GM10248 (cell line): ENCODE results near the gene ATP1A4.

ENCODE experiments used
- CTCF ChIA-PET: fragments of 300-600 bp; sonication (Branson Sonifier 250); formaldehyde crosslinking; extraction: SDS; loops from one replicate; lab custom pipeline; 2021; ENCODE audit warnings: antibody characterized with exemption; lab: Yijun Ruan, JAX
- POLR2A ChIA-PET: fragments of 350-650 bp; sonication (Branson Sonifier 250); formaldehyde crosslinking; extraction: SDS; loops from one replicate; lab custom pipeline; 2020; ENCODE audit warnings: antibody characterized with exemption; lab: Yijun Ruan, JAX
- DNase-seq: peaks from one replicate; pipeline ENCODE4 v3.0.0; 2012; ENCODE audit errors: extremely low spot score
- TF ChIP-seq, protein P1 (sequence below): IDR thresholded peaks from 2 replicates; pipeline ENCODE4 v1.5.1; 2012; ENCODE audit warnings: mild to moderate bottlenecking, low read depth; ENCODE audit errors: extremely low read depth, missing control alignments, control extremely low read depth

The ATP1A4 gene

DNA sequence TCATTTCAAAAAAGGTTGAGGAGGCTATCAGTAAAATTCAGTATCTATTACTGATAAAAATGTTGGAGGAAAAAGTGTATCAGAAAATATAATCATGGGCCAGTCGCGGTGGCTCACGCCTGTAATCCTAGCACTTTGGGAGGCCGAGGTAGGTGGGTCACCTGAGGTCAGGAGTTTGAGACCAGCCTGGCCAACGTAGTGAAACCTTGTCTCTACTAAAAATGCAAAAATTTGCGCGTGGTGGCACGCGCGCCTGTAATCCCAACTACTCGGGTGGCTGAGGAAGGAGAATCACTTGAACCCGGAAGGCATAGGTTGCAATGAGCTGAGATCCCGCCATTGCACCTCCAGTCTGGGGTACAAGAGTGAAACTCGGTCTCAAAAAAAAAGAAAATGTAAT lies 5.3 kb upstream of the ATP1A4 start:
- ChIA-PET CTCF (no interaction called here), POLR2A (no interaction called here)
- TF ChIP-seq, protein P1, sequence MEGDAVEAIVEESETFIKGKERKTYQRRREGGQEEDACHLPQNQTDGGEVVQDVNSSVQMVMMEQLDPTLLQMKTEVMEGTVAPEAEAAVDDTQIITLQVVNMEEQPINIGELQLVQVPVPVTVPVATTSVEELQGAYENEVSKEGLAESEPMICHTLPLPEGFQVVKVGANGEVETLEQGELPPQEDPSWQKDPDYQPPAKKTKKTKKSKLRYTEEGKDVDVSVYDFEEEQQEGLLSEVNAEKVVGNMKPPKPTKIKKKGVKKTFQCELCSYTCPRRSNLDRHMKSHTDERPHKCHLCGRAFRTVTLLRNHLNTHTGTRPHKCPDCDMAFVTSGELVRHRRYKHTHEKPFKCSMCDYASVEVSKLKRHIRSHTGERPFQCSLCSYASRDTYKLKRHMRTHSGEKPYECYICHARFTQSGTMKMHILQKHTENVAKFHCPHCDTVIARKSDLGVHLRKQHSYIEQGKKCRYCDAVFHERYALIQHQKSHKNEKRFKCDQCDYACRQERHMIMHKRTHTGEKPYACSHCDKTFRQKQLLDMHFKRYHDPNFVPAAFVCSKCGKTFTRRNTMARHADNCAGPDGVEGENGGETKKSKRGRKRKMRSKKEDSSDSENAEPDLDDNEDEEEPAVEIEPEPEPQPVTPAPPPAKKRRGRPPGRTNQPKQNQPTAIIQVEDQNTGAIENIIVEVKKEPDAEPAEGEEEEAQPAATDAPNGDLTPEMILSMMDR = no peak
- no peak for DNase-seq

DNA sequence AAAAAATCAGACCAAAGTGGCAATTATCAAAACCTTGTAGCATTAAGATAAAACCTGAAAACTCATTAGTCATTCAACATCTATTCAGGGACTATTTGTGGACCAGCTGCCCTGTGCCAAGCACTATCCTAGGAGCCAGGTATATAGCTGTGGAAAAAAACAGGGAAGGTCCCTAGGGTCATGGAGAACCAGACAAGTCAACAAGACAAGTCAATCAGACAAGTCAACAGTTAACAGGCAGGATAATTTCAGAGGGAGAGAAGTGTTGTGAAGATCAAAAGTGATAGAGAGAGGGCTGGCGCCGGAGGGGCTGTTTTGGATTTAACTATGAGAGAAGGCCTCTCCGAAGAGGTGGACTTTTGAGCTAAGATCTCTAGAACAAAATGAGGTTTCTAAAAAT lies 3.3 kb upstream of the ATP1A4 start:
- DNase-seq = no peak
- CTCF ChIA-PET = interaction anchor here (1.2 to 1.7 kb wide), 5 partner anchors 10 to 45 kb away, joined by 3 to 5 read pairs (median 3); no protein-coding TSS in a partner anchor
- POLR2A ChIA-PET = no interaction called here
- TF ChIP-seq, protein P1 = no peak

DNA sequence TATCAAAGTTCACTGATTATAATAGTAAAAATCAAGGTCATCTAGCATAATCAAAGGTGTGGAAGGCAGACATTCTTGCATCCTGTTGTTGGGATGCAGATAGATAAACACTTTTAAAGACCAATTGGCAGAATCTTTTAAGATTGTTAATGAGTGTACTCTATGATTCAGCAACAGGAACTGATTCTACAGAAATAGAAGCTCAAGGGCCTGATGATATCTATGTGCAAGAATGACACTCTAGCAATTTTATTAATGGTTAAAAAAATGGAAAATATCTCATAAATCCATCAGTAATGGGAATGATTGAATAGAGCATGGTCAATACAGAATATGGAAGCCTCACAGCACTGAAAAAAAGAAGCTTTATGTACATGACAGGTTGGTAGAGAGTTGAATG lies 2.2 kb upstream of the ATP1A4 start:
- no peak for DNase-seq

DNA sequence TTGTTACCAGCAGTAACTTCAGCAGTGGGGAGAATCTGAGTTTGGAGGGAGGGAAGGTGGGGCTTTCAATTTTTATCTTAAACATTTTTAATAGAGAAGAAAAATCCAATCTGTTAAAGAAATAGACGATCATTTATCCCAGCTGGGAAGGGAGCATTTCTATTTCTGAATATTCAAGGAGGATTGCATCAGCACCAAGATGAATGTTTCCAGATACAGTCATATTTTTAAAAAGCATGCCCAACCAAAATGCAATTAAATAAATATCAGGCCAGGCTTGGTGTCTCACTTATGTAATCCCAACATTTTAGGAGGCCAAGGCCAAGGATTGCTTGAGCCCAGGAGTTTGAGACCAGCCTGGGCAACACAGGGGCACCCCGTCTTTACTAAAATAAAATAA lies 1.7 kb upstream of the ATP1A4 start:
- TF ChIP-seq, protein P1 = no peak
- no peak for DNase-seq
- CTCF ChIA-PET = interaction anchor here (1.5 to 1.7 kb wide), 3 partner anchors 11 to 44 kb away, joined by 3 to 5 read pairs (median 4); no protein-coding TSS in a partner anchor
- POLR2A ChIA-PET = interaction anchor here (0.5 kb wide), 1 partner anchor 1036 kb away, joined by 7 read pairs; no protein-coding TSS in a partner anchor

More for the DNA sequence above, 2.2 kb upstream of the ATP1A4 start:
- POLR2A ChIA-PET = no interaction called here
- TF ChIP-seq, protein P1 = no peak
- CTCF ChIA-PET = interaction anchor here (1.5 to 1.7 kb wide), 4 partner anchors 11 to 44 kb away, joined by 3 to 5 read pairs (median 4); no protein-coding TSS in a partner anchor

DNA sequence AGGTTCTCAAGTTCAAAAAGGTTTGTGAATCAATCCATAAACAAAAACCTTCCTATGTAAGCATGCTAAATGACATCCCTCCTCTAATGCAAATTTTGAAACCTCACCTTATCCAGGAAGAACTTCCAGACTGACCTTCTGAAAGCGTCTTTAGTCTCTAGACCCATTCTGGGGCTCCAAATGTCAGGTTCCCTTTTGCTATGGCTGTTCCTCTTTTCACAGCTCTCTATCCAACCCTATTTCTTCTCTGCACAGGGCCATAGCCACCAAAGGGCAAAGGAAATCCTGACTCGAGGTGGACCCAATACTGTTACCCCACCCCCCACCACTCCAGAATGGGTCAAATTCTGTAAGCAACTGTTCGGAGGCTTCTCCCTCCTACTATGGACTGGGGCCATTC lies 3.4 kb downstream of the ATP1A4 start:
- no peak for DNase-seq
- ChIA-PET CTCF (no interaction called here), POLR2A (no interaction called here)
- TF ChIP-seq, protein P1 = no peak

DNA sequence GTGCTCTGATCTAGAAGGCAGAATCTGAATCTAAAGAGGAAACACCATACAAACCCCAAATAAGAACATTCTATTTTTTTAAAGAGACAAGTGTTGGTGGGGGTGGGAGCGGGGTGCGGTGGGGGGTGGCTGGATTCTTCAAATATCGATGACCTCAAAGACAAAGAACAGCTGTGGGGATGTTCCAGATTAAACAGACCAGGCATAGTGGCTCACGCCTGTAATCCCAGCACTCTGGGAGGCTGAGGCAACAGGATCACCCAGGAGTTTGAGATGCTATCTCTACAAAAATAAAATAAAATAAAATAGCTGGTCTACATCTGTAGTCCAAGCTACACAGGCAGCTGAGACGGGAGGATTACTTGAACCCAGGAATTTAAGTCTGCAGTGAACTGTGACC lies 5.0 kb downstream of the ATP1A4 start:
- ChIA-PET CTCF (interaction anchor here (0.8 to 1.5 kb wide), 6 partner anchors 13 to 220 kb away, joined by 3 to 5 read pairs (median 4); no protein-coding TSS in a partner anchor), POLR2A (no interaction called here)
- TF ChIP-seq, protein P1 = no peak
- DNase-seq = no peak
